ENCODE measurements around the gene CDK4. TPM values are rescaled to one million over a fixed set of nuclear protein-coding genes. Genes with fewer than 3 reads are reported as not detected.

The CDK4 gene
- total RNA-seq, 4 donors from 2014 or later = 14.7 to 97.4 (median 28.8) TPM

- Histone ChIP-seq H3K27me3 (no peaks in the 10 kb centered on the region), H3K27ac (no peak overlapping the region), H3K4me1 (peaks cover 0 to 8% (median 0%) of the 10 kb centered on the region in 4 donors), H3K4me3 (no peak overlapping the region), H3K36me3 (peaks cover 0 to 69% (median 0%) of the 10 kb centered on the region in 3 donors), H3K9me3 (peaks cover 0 to 7% (median 0%) of the 10 kb centered on the region in 4 donors)
- no peak for DNase-seq
- TF ChIP-seq POLR2A (IDR thresholded peaks at IDR 0.05) = no peak
These were observed 51.8 kb downstream of the CDK4 start for GRCh38 chr12:57700317-57700716.

- TF ChIP-seq POLR2A (IDR thresholded peaks at IDR 0.05) (no peak), CTCF (IDR thresholded peaks at IDR 0.05) (no peak)
- no peak overlapping the region for H3K27ac ChIP-seq
- no peaks in the 10 kb centered on the region for H3K27me3 ChIP-seq
- peaks cover 0 to 17% (median 4%) of the 10 kb centered on the region in 4 donors for H3K4me1 ChIP-seq
- no peak for DNase-seq
- H3K9me3 ChIP-seq = no peaks in the 10 kb centered on the region
- H3K4me3 ChIP-seq = no peak overlapping the region
- H3K36me3 ChIP-seq = peaks cover 0 to 51% (median 0%) of the 10 kb centered on the region in 3 donors
These were observed 53.7 kb downstream of the CDK4 start for GRCh38 chr12:57698414-57698813.

Other genes starting within 250 kb of the CDK4 start
- gene DDIT3, start 231.8 kb downstream of the CDK4 start, total RNA-seq = 10 to 100 TPM in 3 of 4 donors, 1 to 10 TPM in 1; 9.1 to 44.6 (median 24.0) TPM
- 100 to 1,000 TPM in 1 of 4 donors, 10 to 100 TPM in 3; 38.0 to 144 (median 71.5) TPM for gene MBD6, start 229.5 kb downstream of the CDK4 start, total RNA-seq
- 100 to 1,000 TPM; 161 to 326 (median 229) TPM for gene DCTN2, start 205.1 kb downstream of the CDK4 start, total RNA-seq
- gene KIF5A, start 202.3 kb downstream of the CDK4 start, total RNA-seq = 1 to 10 TPM in 2 of 4 donors, under 1 TPM in 2; 0.35 to 2.5 (median 1.4) TPM
- 10 to 100 TPM in 3 of 4 donors, 1 to 10 TPM in 1; 9.1 to 52.6 (median 37.9) TPM for gene PIP4K2C, start 161.1 kb downstream of the CDK4 start, total RNA-seq
- 10 to 100 TPM in 3 of 4 donors, 1 to 10 TPM in 1; 4.2 to 15.7 (median 11.5) TPM for gene DTX3, start 147.5 kb downstream of the CDK4 start, total RNA-seq
- 10 to 100 TPM in 2 of 4 donors, 1 to 10 TPM in 2; 5.1 to 44.6 (median 8.7) TPM for gene ARHGEF25, start 140.9 kb downstream of the CDK4 start, total RNA-seq
- gene B4GALNT1, start 119.1 kb downstream of the CDK4 start, total RNA-seq = under 1 TPM in 1 of 4 donors, not detected in 3; 0.40 TPM
- gene OS9, start 58.2 kb downstream of the CDK4 start, total RNA-seq = 100 to 1,000 TPM; 275 to 353 (median 292) TPM
- 1 to 10 TPM; 2.5 to 9.1 (median 3.1) TPM for gene AGAP2, start 13.6 kb downstream of the CDK4 start, total RNA-seq
- gene TSPAN31, start 7.3 kb downstream of the CDK4 start, total RNA-seq = 10 to 100 TPM; 45.7 to 65.7 (median 55.6) TPM
- gene MARCHF9, start 2.8 kb upstream of the CDK4 start, total RNA-seq = 10 to 100 TPM in 2 of 4 donors, 1 to 10 TPM in 2; 7.4 to 17.2 (median 10.6) TPM
- 1 to 10 TPM in 1 of 4 donors, not detected in 3; 1.7 TPM for gene CYP27B1, start 14.8 kb upstream of the CDK4 start, total RNA-seq
- 10 to 100 TPM in 1 of 4 donors, 1 to 10 TPM in 3; 1.2 to 26.4 (median 8.0) TPM for gene METTL1, start 19.8 kb upstream of the CDK4 start, total RNA-seq
- 1 to 10 TPM; 1.4 to 7.4 (median 2.7) TPM for gene EEF1AKMT3, start 20.3 kb upstream of the CDK4 start, total RNA-seq
- 10 to 100 TPM in 3 of 4 donors, 1 to 10 TPM in 1; 9.4 to 21.2 (median 13.7) TPM for gene TSFM, start 30.5 kb upstream of the CDK4 start, total RNA-seq
- gene AVIL, start 66.4 kb upstream of the CDK4 start, total RNA-seq = 10 to 100 TPM; 12.4 to 20.8 (median 16.8) TPM
- 100 to 1,000 TPM in 3 of 4 donors, 10 to 100 TPM in 1; 87.5 to 196 (median 128) TPM for gene CTDSP2, start 94.4 kb upstream of the CDK4 start, total RNA-seq
- 10 to 100 TPM in 2 of 4 donors, 1 to 10 TPM in 1, not detected in 1; 5.9 to 29.2 (median 12.5) TPM for gene ATP23, start 189.3 kb upstream of the CDK4 start, total RNA-seq

Measured in Peyer's patch (tissue), 4 donors.